Stimulated activated CD8-positive, alpha-beta memory T cell treated with anti-CD3 and anti-CD28 coated beads, Interleukin-7, amount 100 ng/mL, for 1 hour (primary cell): ENCODE data around the gene FAM131B.

Source experiments
- DNase-seq, 2 donors: peaks; one replicate each; pipeline ENCODE4 v3.0.0-alpha.2; 2020; ENCODE audit warnings: low read depth in 2 of 2

The FAM131B gene

GRCh38 chr7:143322760-143323633 is 39.5 kb downstream of the FAM131B start:
- no peak for DNase-seq

- DNase-seq = no peak
Observed at GRCh38 chr7:143321734-143322133, 40.8 kb downstream of the FAM131B start.

- DNase-seq = no peak
Observed at GRCh38 chr7:143321242-143321641, 41.3 kb downstream of the FAM131B start.

- DNase-seq = no peak
Observed at GRCh38 chr7:143320620-143321019, 41.9 kb downstream of the FAM131B start.

GRCh38 chr7:143318661-143319060 is 43.9 kb downstream of the FAM131B start:
- no peak for DNase-seq

- no peak for DNase-seq
Observed at GRCh38 chr7:143316492-143316891, 46.0 kb downstream of the FAM131B start.

GRCh38 chr7:143315776-143316175 is 46.7 kb downstream of the FAM131B start, which contains the start of gene CLCN1:
CLCN1 (plus strand) TSS chr7:143316111; CDS start chr7:143316213, 102 bp downstream.
- DNase-seq = no peak

- DNase-seq = no peak
Observed at GRCh38 chr7:143314127-143314526, 48.4 kb downstream of the FAM131B start.

- DNase-seq = no peak
Observed at GRCh38 chr7:143308632-143309031, 53.9 kb downstream of the FAM131B start.

GRCh38 chr7:143305423-143306070 is 57.0 kb downstream of the FAM131B start:
- DNase-seq = peak in 1 of 2 donors; percentile 61

GRCh38 chr7:143304938-143305337 is 57.6 kb downstream of the FAM131B start:
- DNase-seq = no peak

GRCh38 chr7:143303733-143304132 is 58.8 kb downstream of the FAM131B start:
- DNase-seq = no peak
